Right lobe of liver (tissue), 4 donors: ENCODE measurements around the gene ACTR3C.

Experiments used
- POLR2A ChIP-seq: fragments of 450-650 bp; IDR thresholded peaks from one replicate; pipeline ENCODE4 v1.6.1; 2017; ENCODE audit warnings: antibody characterized with exemption, mild to moderate bottlenecking
- TF ChIP-seq, protein P1 (sequence below), 4 donors: fragments of 200-600 bp in 3 of 4; fragments of 450-650 bp in 1 of 4; IDR thresholded peaks; one replicate each; pipeline versions ENCODE4 v1.5.1 to v1.8.0; 2016 to 2022; ENCODE audit warnings: antibody characterized with exemption in 4 of 4, mild to moderate bottlenecking in 2 of 4
- donor health status: DM: no; HTN: no; CAD: no.
- donor health status: DM: no; HTN: no; CAD: no.
- donor health status: DM: no; HTN: yes; CAD: no.

DNA sequence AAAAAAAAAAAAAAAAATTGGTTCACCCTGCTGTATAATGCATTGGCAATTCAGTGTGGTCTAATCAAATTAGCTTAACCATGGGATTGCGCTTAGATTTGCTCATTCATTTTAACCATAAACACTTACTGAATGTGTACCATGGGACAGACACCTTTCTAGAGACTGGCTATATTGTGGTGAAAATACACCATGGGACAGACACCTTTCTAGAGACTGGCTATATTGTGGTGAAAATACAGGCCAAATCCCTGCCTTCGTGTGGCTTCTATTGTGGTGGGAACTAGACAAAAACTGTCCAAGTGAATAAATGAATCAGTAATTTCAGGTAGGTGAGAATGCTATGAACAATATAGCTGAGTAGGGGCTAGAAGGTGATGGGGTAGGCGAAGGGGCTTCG, 35.1 kb upstream of the ACTR3C start:
- TF ChIP-seq, protein P1, sequence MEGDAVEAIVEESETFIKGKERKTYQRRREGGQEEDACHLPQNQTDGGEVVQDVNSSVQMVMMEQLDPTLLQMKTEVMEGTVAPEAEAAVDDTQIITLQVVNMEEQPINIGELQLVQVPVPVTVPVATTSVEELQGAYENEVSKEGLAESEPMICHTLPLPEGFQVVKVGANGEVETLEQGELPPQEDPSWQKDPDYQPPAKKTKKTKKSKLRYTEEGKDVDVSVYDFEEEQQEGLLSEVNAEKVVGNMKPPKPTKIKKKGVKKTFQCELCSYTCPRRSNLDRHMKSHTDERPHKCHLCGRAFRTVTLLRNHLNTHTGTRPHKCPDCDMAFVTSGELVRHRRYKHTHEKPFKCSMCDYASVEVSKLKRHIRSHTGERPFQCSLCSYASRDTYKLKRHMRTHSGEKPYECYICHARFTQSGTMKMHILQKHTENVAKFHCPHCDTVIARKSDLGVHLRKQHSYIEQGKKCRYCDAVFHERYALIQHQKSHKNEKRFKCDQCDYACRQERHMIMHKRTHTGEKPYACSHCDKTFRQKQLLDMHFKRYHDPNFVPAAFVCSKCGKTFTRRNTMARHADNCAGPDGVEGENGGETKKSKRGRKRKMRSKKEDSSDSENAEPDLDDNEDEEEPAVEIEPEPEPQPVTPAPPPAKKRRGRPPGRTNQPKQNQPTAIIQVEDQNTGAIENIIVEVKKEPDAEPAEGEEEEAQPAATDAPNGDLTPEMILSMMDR (IDR thresholded peaks at IDR 0.05), result no peak
- TF ChIP-seq POLR2A, result no peak
